ENCODE data around the gene FOXA2. TPM values are rescaled to one million over a fixed set of nuclear protein-coding genes. Genes with fewer than 3 reads are reported as not detected.
A peak's percentile ranks its signal among the peaks of the same experiment; 100 is the strongest.

Gene FOXA2
- total and polyA plus RNA-seq, 2 of the 13 experiments (the other 11 are each of a cell fraction or from before 2014, with no cell fraction given) = 8.8 to 12.2 TPM

- TF ChIP-seq, protein P1, sequence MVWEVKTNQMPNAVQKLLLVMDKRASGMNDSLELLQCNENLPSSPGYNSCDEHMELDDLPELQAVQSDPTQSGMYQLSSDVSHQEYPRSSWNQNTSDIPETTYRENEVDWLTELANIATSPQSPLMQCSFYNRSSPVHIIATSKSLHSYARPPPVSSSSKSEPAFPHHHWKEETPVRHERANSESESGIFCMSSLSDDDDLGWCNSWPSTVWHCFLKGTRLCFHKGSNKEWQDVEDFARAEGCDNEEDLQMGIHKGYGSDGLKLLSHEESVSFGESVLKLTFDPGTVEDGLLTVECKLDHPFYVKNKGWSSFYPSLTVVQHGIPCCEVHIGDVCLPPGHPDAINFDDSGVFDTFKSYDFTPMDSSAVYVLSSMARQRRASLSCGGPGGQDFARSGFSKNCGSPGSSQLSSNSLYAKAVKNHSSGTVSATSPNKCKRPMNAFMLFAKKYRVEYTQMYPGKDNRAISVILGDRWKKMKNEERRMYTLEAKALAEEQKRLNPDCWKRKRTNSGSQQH (CRISPR knock-in tag; IDR thresholded peaks at IDR 0.05; ENCODE audit: low read depth) = no peak
- TF ChIP-seq IRF1 (CRISPR knock-in tag; IDR thresholded peaks at IDR 0.05; ENCODE audit: low read depth) (no peak), ZBTB46 (CRISPR knock-in tag; IDR thresholded peaks at IDR 0.05; ENCODE audit: borderline replicate concordance) (no peak), ZNF619 (CRISPR knock-in tag; IDR thresholded peaks at IDR 0.05) (0 out of 2 replicates have a peak, but pooled peaks have one; percentile 57)
Observed at GRCh38 chr20:22548040-22548439, 36.3 kb downstream of the FOXA2 start (continued).

DNA sequence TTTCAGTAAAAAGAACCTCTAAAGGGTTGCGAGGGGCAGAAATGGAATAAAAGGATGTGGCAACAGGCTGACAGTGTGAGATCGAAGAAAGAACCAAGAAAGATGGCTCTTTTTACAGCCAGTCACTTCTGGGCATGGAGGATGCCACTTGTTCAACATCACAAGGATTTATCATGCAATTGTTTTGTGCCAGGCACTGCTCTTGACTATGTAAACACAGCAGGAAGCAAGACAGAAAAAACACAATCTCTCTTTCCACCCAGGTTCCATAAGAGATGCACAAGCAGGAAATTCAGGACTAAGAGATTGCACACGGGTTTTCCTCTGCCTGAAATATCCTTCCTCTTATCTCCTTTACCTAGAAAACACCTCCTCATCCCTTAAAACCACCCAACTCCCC, 38.0 kb downstream of the FOXA2 start:
- H3K4me2 ChIP-seq (ENCODE audit: low read depth, low read length) = peak overlapping the region; percentile 14; the same call in 1 of the 2 replicates
- H3K9ac ChIP-seq (ENCODE audit: insufficient read depth, low read depth, low read length) = no peak overlapping the region
- H3K4me1 ChIP-seq (ENCODE audit: insufficient read depth, low read length) = peaks cover 47% of the 10 kb centered on the region
- no peak for FAIRE-seq
- no peak overlapping the region for H3K27ac ChIP-seq (ENCODE audit: extremely low read length, insufficient read depth, low read length)
- H3K27me3 ChIP-seq (ENCODE audit: control insufficient read depth in 1 of 2, insufficient read depth in 2 of 2, low read length in 2 of 2) = no peaks in the 10 kb centered on the region; a peak in 1 of 5 replicates
- no peaks in the 10 kb centered on the region for H4K20me1 ChIP-seq (ENCODE audit: insufficient read depth, low read length)
- ChIA-PET CTCF (ENCODE audit: low intra/inter-chr PET ratio, low total read pairs) (no interaction called here), POLR2A (no interaction called here)
- 55% methylated on average over 3 of the region's 3 CpGs for WGBS (ENCODE audit: low lambda C conversion rate)
- BruUV-seq (replicated peaks) = no TSS peak
- DNase-seq (ENCODE audit: low spot score) = no peak
- no peaks in the 10 kb centered on the region for H3K79me2 ChIP-seq (ENCODE audit: insufficient read depth, low read length)
- no peak overlapping the region for H3K4me3 ChIP-seq (replicated peaks in 1 of 3; ENCODE audit: insufficient read depth in 1 of 3, low read depth in 2 of 3, low read length in 3 of 3)
- no peaks in the 10 kb centered on the region for H3K36me3 ChIP-seq (replicated peaks in 1 of 2; ENCODE audit: control insufficient read depth in 1 of 2, insufficient read depth in 2 of 2, low read length in 2 of 2)
- intact Hi-C loops (cut with micrococcal nuclease; ENCODE audit: unreplicated experiment) (no loop called here), in situ Hi-C loops (cut with HindIII; ENCODE audit: extremely low pct_ligation_motif_present, low pct_unique_long_range_greater_than_20kb) (no loop called here)
- no peak for ATAC-seq
- peak overlapping the region; percentile 7 for H2AFZ ChIP-seq (ENCODE audit: low read length)
- peaks cover 7% of the 10 kb centered on the region for H3K9me3 ChIP-seq (ENCODE audit: low read length)
- TF ChIP-seq, protein P2, sequence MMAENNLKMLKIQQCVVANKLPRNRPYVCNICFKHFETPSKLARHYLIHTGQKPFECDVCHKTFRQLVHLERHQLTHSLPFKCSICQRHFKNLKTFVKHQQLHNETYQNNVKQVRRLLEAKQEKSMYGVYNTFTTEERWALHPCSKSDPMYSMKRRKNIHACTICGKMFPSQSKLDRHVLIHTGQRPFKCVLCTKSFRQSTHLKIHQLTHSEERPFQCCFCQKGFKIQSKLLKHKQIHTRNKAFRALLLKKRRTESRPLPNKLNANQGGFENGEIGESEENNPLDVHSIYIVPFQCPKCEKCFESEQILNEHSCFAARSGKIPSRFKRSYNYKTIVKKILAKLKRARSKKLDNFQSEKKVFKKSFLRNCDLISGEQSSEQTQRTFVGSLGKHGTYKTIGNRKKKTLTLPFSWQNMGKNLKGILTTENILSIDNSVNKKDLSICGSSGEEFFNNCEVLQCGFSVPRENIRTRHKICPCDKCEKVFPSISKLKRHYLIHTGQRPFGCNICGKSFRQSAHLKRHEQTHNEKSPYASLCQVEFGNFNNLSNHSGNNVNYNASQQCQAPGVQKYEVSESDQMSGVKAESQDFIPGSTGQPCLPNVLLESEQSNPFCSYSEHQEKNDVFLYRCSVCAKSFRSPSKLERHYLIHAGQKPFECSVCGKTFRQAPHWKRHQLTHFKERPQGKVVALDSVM (CRISPR knock-in tag; IDR thresholded peaks at IDR 0.05) = no peak
- TF ChIP-seq HINFP (CRISPR knock-in tag; IDR thresholded peaks at IDR 0.05; ENCODE audit: low read depth) (no peak), ZSCAN5A (CRISPR knock-in tag; IDR thresholded peaks at IDR 0.05; ENCODE audit: borderline replicate concordance) (no peak), HNF1B (CRISPR knock-in tag; IDR thresholded peaks at IDR 0.05) (no peak)
